ENCODE data around the gene IGFBP2.

The IGFBP2 gene

GRCh38 chr2:216616083-216616678, 17.0 kb upstream of the IGFBP2 start:
- no peak for DNase-seq

GRCh38 chr2:216617159-216617815, 15.9 kb upstream of the IGFBP2 start:
- no peak for DNase-seq

DNA sequence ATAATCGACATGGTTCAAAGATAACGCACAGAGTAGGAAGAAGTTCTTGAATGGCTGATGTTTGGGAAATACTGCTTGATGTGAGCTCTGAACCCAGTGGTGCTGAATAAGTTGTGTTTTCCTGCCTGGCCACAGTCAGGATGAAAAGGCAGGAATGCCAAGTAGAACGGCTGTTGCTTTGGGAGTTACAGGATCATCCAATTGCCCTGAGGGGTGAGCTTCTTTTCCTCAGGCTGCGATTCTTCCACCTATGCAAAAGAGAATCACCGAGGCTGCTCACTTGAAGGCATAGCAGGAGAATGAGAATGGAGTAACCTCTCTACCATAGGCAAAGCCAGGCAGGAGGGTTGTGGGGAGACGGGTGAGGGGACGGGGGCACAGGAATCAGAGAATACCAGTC, 14.4 kb upstream of the IGFBP2 start:
- DNase-seq: peak; percentile 66

DNA sequence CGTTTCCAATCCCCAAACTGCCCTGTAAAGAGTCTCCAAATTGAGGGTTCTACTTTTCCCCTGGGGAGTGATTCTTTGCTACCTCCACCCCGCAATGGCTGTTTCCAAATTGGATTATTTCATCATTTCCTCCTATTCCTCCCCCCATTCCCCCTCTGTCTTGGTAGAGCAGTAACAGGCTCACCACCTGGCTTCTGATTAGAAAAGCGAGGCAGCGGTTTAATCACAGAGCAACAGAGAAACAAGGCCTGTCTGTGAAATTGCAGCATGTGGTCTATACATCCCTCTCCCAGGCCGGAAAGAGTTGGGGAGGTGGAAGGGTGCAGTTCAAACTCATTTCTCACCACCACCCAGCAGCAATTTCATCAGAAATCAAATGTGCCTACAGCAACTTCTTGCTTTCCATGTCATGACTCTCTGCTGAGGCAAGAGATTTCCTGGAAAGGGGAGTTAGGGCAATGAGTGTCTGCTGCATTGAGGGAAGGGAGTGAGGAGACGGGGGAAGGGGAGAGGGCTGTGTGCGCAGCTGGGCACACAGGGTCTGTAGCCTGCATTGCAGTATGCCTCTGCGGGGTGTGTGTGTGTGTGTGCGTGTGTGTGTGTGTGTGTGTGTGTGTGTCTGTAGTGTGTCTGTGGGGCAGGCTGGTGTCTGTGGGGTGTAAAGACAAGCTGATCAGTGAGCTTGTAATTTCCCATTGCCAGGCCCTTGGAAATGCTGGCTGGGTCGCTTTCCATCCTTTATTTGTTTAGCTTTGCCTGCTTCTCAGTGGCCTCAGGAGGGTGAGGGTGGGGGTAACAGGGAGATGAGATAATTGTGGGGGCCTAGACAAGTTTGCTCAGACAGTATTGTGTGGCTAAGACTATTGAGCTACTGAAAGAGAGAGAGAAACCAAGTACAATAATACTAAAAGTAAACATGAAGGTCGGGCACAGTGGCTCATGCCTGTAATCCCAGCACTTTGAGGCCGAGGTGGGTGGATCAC, 13.5 kb upstream of the IGFBP2 start:
- peak; percentile 67 for DNase-seq

DNA sequence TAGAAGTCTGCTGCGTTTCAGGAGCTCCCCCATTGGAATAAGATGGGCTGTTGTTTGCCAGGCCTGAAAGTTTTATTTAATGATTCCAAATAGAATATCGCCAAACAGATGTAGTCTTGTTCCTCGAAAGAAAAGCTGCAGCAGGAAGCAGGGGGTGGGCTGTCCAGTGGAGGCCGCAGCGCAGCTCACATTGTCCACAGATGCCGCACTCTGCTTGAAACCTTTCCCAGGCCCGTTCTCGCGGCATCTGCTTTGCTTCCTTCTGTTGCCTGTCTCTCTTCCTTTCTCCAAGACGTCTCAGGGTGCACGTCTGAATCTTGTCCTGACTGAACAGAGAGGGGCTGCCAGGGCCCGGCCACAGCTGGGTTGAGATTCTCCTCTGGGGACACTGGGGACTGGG, 12.4 kb upstream of the IGFBP2 start:
- no peak for DNase-seq

DNA sequence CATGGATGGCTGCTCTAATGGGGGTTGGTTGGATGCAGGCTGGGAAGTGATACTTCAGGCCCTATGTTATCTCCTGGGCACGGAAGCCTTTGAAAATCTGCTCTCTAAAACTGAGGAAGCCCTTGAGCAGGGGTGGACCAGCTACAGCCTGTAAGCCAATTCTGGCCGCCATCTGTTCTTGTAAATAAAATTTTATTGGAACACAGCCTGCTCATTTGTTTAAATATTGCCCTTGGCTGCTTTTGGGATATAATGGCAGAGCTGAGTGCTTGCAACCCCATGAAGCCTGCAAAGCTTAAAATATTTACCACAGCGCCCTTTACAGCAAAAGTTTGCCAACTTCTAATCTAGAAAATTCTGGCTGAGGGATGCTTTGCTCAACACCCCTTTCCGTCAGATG, 11.9 kb upstream of the IGFBP2 start:
- DNase-seq: no peak

DNA sequence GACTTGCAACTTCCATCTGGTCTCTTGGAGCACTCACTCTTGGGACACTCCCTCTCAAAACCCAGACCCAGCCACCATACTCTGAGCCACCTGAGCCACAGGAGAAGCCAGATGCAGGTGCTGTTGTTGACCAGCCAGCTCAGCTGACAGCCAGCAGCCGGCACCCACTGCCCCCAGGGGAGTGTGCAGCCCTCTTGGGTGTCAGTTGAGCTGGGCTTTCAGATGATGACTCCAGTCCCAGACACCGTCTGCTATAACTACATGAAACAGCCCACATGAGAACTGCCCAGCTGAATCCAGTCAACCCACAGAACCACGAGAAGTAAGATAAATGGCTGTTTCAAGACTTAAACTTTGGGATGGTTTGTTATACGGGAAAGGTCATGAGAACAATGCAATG, 10.7 kb upstream of the IGFBP2 start:
- DNase-seq: no peak

GRCh38 chr2:216624251-216624650, 9.0 kb upstream of the IGFBP2 start:
- no peak for DNase-seq

DNA sequence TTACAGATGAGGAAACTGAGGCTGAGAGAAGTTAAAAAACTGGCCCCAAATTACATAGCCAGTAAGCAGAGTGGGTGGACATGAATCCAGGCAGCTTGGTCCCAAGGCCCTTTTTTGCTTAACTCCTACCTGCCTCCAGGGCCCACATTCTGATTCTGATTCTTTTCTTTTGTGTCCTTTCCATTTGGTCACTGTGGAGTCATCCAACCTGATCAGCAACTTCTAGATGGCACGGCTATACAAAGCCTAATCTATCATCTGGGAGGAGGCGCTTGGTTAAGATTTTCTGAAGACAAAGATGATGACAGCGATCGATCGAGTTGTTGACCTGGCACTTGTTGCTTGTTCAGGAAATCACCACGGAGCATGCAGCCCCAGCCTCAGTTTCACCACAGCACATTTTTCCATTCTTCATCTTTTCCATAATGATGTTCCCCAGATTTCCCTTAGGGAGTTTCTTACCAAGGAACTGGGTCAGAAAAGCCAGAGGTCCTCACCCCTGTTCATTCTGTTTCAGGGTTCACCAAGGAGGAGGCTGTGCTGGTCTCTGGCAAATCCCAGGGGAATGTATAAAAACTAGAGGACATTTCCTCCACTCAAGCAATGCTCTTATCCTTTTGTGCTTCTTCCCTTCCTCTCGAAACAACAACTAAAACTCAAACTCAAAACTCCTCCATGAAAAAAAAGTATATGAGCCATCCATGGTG, 6.9 kb upstream of the IGFBP2 start:
- no peak for DNase-seq

- no peak for DNase-seq
These were observed 6.4 kb upstream of the IGFBP2 start for GRCh38 chr2:216626875-216627245.

DNA sequence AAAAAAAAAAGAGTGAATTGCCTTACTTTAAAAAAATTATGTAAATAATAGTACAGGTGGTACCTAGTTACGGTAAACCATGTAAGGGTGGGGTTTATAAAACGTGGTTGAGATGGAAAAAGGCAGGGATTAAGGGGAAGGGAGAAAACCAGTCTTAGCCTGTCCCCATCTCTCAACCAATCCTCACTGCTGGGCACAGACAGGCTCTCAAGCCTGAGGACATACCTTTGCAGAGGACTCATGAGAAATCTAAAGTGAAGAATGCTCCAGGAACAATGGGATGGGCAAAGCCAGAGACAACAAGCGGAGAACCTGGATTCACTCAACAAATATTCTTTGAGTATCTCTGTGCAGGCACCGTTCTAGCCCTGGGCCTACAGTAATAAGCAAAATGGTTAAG, 3.4 kb upstream of the IGFBP2 start:
- DNase-seq: no peak

DNA sequence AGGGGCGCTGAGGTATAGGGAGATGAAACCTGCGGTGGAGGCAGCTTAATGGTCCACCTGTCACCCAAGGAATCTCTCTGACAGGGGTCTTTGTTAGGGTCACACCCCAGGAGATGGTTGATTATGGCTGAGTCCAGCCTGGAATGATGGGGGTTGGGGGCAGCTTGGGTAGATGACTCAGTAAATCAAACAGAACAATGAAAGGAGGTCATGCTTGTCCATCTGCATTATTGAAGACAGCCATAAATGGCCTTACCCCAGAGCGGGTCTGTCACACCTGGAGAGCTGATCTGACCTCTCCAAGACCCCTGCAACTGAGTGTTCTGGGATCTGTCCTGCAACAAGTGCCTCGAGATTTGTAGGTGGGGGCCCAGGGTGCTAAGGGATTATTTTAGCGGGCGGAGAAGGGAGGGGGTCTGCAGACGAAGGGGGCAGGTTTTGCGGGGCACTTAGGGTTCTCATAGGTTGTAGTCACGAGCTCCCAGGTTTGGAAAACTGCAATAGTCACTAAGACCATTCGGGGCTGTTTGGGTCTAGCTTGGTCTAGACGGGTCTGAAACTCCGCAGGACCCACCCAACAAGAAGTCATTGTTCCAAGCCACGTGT, 771 bp upstream of the IGFBP2 start:
- DNase-seq: no peak

GRCh38 chr2:216633616-216634369, 573 bp downstream of the IGFBP2 start:
- DNase-seq: peak; percentile 69

- DNase-seq: no peak
These were observed 1.3 kb downstream of the IGFBP2 start for GRCh38 chr2:216634370-216635148.

- no peak for DNase-seq
These were observed 2.0 kb downstream of the IGFBP2 start for GRCh38 chr2:216635171-216635570.

GRCh38 chr2:216635701-216636550, 2.7 kb downstream of the IGFBP2 start:
- DNase-seq: peak; percentile 89

DNA sequence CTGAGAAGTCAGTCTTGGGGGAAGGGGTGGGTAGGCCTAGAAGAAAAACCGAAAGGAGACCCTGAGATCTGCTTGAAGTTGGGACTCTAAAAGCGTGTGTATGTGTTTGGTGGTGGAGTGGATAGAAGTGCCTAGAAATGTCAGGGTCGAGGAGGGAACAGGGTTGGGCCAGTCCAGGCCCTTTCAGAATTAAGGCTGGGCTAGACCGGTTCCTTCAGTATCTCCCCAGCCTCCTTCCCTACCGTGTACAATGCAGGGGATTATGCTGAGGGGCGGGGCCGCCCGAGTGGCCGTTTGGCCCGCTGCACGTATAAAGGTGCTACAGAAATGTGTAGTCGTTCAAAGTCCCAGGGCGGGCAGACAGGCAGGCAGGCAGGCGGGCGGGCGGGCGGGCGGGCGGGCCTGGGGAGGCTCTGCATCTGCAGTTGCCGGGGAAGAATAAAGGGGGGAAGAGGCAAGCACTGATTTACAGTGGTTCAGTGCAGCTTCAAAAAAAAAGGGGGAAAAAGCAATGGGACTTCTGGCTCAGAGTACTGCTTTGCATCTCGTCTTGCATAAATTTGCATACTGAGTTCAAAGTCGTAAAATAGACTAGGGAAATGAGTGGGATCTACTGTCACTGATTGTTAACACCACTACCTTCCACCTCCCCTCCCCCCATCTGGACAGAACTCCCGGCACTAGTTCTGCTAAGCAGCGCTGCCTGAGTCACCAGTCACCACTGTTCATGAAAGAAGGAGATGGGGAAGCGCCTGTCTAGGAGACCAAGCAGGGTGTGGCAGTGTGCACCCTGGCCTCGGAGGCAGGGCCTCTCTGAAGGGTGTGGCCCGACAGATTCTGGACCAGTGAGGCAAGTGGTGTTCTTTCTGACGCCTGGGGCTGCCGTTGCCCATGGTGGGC, 3.6 kb downstream of the IGFBP2 start:
- peak; percentile 90 for DNase-seq

DNA sequence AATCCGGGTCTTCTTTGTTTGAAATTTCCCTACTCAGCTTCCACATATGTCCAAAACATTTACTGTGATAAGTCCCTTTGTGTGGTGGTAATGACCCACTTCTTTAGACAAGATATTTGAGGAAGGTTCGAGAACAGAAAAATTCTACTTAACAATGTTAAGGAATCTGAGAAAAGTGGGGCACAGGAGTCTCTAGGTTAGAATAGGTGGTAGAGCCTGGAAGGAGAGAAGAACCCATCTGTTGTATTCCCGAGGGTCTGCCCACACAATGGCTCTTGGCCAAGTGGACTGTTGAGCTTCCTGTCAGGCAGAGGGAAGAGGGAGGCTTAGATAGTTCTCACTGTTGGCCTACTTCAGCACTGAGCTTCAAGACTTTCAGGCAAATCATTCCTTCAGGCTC, 4.3 kb downstream of the IGFBP2 start:
- DNase-seq: no peak
